Subcutaneous adipose tissue (tissue), 4 donors: ENCODE results near the gene CXorf65. TPM values are rescaled to one million over a fixed set of nuclear protein-coding genes. Genes with fewer than 3 reads are reported as not detected.

ENCODE experiments used
- small RNA-seq: library from RNA; depleted of rRNA; stranded (forward); fragments of <200 nt; gene quantifications from one replicate; pipeline ENCODE3, GENCODE V24; 2016
- total RNA-seq, 4 donors: library from RNA; depleted of rRNA; stranded (reverse); fragments of >200 nt; gene quantifications; one replicate each; pipeline ENCODE4 v1.1.0, GENCODE V29; 2016
- TF ChIP-seq, protein P1 (sequence below): fragments of 450-650 bp; IDR thresholded peaks from one replicate; pipeline ENCODE4 v1.5.1; 2016; ENCODE audit warnings: low read depth, mild to moderate bottlenecking, control low read depth, antibody characterized with exemption, moderate library complexity

Gene CXorf65
- total RNA-seq, 4 donors from 2014 or later = not detected

DNA sequence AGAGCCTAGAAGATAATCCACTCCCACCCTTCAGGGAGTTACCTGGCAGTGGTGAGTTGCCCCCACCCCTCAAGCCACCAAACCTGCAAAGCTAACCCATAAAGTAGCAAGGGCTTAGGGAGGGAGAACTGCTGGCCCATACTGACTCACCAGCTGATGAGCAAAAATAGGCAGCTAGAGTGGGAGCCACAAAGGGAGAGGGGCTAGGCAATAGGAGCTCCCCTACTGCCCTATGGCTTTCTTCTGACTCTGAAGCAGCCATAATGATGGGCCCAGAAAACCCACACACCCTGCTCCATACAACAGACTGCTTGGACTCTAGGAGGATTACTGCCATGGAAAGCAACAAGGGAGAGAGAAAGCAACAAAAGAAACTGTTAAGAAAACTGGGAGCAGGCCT is 46.4 kb downstream of the CXorf65 start:
- TF ChIP-seq, protein P1, sequence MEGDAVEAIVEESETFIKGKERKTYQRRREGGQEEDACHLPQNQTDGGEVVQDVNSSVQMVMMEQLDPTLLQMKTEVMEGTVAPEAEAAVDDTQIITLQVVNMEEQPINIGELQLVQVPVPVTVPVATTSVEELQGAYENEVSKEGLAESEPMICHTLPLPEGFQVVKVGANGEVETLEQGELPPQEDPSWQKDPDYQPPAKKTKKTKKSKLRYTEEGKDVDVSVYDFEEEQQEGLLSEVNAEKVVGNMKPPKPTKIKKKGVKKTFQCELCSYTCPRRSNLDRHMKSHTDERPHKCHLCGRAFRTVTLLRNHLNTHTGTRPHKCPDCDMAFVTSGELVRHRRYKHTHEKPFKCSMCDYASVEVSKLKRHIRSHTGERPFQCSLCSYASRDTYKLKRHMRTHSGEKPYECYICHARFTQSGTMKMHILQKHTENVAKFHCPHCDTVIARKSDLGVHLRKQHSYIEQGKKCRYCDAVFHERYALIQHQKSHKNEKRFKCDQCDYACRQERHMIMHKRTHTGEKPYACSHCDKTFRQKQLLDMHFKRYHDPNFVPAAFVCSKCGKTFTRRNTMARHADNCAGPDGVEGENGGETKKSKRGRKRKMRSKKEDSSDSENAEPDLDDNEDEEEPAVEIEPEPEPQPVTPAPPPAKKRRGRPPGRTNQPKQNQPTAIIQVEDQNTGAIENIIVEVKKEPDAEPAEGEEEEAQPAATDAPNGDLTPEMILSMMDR = no peak

- TF ChIP-seq, protein P1 = no peak
Measured at GRCh38 chrX:71057848-71058530, 48.6 kb downstream of the CXorf65 start.

DNA sequence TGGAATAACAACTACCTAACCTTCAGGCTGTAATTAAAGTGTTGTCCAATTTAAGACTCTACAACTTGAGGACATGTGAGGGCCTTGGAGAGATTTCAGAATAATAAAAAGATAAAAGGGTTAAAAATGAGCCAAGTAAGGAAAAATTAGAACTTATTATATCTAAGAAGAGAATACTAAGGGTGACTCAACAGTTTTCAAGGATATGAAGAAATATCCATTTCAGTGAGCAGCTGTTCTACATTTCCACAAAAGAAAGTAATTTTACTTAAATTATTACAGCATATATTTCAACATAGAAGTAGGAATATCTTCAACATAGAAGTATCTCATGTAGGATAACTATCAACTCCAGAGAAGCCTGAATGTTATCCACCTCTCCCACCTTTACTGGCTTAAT is 49.7 kb downstream of the CXorf65 start:
- TF ChIP-seq, protein P1 = no peak

Small RNAs within 50 kb of the gene (small RNA-seq; reads per million reads assigned to genes)
- not detected for gene CXorf65

Other genes starting within 250 kb of the CXorf65 start
- gene TEX11, start 198.0 kb downstream of the CXorf65 start, total RNA-seq = not detected
- gene SLC7A3, start 175.6 kb downstream of the CXorf65 start, total RNA-seq = not detected
- 10 to 100 TPM; 27.3 to 35.0 (median 31.4) TPM for gene SNX12, start 38.4 kb downstream of the CXorf65 start, total RNA-seq
- gene FOXO4, start 10.9 kb downstream of the CXorf65 start, total RNA-seq = 10 to 100 TPM; 16.7 to 32.0 (median 20.5) TPM
- gene IL2RG, start 4.8 kb upstream of the CXorf65 start, total RNA-seq = 10 to 100 TPM in 1 of 4 donors, 1 to 10 TPM in 3; 5.4 to 40.3 (median 8.5) TPM
- 10 to 100 TPM; 30.2 to 51.6 (median 43.9) TPM for gene MED12, start 11.9 kb upstream of the CXorf65 start, total RNA-seq
- under 1 TPM in 3 of 4 donors, not detected in 1; 0.17 to 0.57 (median 0.22) TPM for gene NLGN3, start 38.1 kb upstream of the CXorf65 start, total RNA-seq
- gene GJB1, start 116.5 kb upstream of the CXorf65 start, total RNA-seq = not detected
- 10 to 100 TPM in 2 of 4 donors, 1 to 10 TPM in 2; 5.5 to 18.6 (median 10.6) TPM for gene ZMYM3, start 147.4 kb upstream of the CXorf65 start, total RNA-seq
- 100 to 1,000 TPM; 127 to 235 (median 227) TPM for gene NONO, start 176.9 kb upstream of the CXorf65 start, total RNA-seq
- gene ITGB1BP2, start 195.0 kb upstream of the CXorf65 start, total RNA-seq = 1 to 10 TPM; 1.5 to 4.6 (median 2.2) TPM